Measurements from ENCODE around the gene C19orf12.

The C19orf12 gene

GRCh38 chr19:29697523-29698261 is 17.4 kb downstream of the C19orf12 start:
- peak; percentile 86 for FAIRE-seq

GRCh38 chr19:29696565-29696846 is 18.6 kb downstream of the C19orf12 start:
- no peak for DNase-seq (ENCODE audit: low spot score)
- FAIRE-seq: peak; percentile 35

More at GRCh38 chr19:29697523-29698261, 17.4 kb downstream of the C19orf12 start:
- no peak for DNase-seq (ENCODE audit: low spot score)

- FAIRE-seq: no peak
- DNase-seq (ENCODE audit: low spot score): no peak
These were observed 19.1 kb downstream of the C19orf12 start for GRCh38 chr19:29695765-29696564.

GRCh38 chr19:29694669-29695627 is 20.1 kb downstream of the C19orf12 start:
- peak; percentile 98 for FAIRE-seq
- peak; percentile 85 for DNase-seq (ENCODE audit: low spot score)

- no peak for FAIRE-seq
- DNase-seq (ENCODE audit: low spot score): no peak
These were observed 20.9 kb downstream of the C19orf12 start for GRCh38 chr19:29694161-29694560.

- DNase-seq (ENCODE audit: low spot score): peak; percentile 82
- FAIRE-seq: no peak
These were observed 24.2 kb downstream of the C19orf12 start for GRCh38 chr19:29690842-29691241.

- no peak for FAIRE-seq
- DNase-seq (ENCODE audit: low spot score): no peak
These were observed 26.9 kb downstream of the C19orf12 start for GRCh38 chr19:29687897-29688728.

GRCh38 chr19:29687244-29687896 is 27.7 kb downstream of the C19orf12 start:
- FAIRE-seq (peak; percentile 61), DNase-seq (ENCODE audit: low spot score) (peak; percentile 82)

- FAIRE-seq (no peak), DNase-seq (ENCODE audit: low spot score) (no peak)
These were observed 28.7 kb downstream of the C19orf12 start for GRCh38 chr19:29686285-29686805.

- FAIRE-seq (peak; percentile 68), DNase-seq (ENCODE audit: low spot score) (no peak)
These were observed 29.7 kb downstream of the C19orf12 start for GRCh38 chr19:29685326-29685725.

GRCh38 chr19:29683009-29683408 is 32.1 kb downstream of the C19orf12 start:
- DNase-seq (ENCODE audit: low spot score): no peak
- FAIRE-seq: peak; percentile 81

GRCh38 chr19:29682236-29682895 is 32.7 kb downstream of the C19orf12 start:
- DNase-seq (ENCODE audit: low spot score) (no peak), FAIRE-seq (no peak)

- DNase-seq (ENCODE audit: low spot score) (no peak), FAIRE-seq (peak; percentile 40)
These were observed 33.4 kb downstream of the C19orf12 start for GRCh38 chr19:29681422-29682235.

GRCh38 chr19:29680937-29681336 is 34.1 kb downstream of the C19orf12 start:
- no peak for DNase-seq (ENCODE audit: low spot score)
- no peak for FAIRE-seq

GRCh38 chr19:29680447-29680846 is 34.6 kb downstream of the C19orf12 start:
- DNase-seq (ENCODE audit: low spot score): no peak
- no peak for FAIRE-seq

- FAIRE-seq (no peak), DNase-seq (ENCODE audit: low spot score) (no peak)
These were observed 35.4 kb downstream of the C19orf12 start for GRCh38 chr19:29679598-29680210.

GRCh38 chr19:29678484-29679106 is 36.5 kb downstream of the C19orf12 start:
- FAIRE-seq: no peak
- DNase-seq (ENCODE audit: low spot score): no peak

Measured in urothelium cell line (cell line).